GM12801 (cell line): Measurements from ENCODE around the gene ARPC5L.

ENCODE experiments used
- CTCF ChIP-seq: IDR thresholded peaks from one replicate; pipeline ENCODE4 v1.5.1; 2011; ENCODE audit warnings: control low read depth; ENCODE audit not compliant: insufficient read length; ENCODE audit errors: extremely low read depth

Gene ARPC5L

DNA sequence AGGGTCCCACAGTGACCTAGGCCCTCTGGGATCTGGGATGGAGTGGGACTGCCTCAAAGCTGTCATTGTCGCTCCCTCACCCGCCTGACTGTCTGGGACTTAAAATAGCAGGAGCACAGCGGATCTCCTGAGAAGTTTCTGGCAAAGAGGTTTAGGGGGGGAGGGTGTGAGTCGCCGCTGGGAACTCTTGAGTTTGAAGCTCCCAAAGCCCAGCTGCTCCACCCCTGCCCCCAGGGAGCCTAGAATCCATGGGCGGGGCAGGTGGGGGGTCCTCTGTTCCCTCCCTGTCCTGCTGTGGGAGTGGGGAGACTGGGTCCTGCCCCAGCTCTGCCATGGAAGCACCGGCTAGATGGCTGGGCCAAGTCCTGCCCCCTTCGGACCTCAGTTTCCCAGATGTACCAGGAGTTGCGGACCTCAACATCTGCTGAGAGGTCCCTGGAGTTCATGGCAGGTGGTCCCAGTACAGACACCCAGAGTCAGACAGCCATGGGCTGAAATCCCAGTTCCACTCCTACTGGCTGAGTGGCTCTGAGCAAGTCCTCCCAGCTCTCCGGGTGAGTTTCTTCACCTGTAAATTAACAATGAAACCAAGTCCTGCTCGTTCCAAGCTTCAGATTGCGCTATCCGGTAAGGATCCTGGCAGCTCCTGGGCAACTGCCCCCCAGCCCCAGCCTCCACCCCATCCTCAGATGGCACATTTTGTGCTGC lies 9.7 kb upstream of the ARPC5L start:
- no peak for TF ChIP-seq CTCF

- no peak for TF ChIP-seq CTCF
Measured at GRCh38 chr9:124852829-124853531, 8.9 kb upstream of the ARPC5L start, which contains the start of gene WDR38. WDR38 (plus strand) TSS chr9:124853460; CDS start chr9:124853532, 72 bp downstream.

DNA sequence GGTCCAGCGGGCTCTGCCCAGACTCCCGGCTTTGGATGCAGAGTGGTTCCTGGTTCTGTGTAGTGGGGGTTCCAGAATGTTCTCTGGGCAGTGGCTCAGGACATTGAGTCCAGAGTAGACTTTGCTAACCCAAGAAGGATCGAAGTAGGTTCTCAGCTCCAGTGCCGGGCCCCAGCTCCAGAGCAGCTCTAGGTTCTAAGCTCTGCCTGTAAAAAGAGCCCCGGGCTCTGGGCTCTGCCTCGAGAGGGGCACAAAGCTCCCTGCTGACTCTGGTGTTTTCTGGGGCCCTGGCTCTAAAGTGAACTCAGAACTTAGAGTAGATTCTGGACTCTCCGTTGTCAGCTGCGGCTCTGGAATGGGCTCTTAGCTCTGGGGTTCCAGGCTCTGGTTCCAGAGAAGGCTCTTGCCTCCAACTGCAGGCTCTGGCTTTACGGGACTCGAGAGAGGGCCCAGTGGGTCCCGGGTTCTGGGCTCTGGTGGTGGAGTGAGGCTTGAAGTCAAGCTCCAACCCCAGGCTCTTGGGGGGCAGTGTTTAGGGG lies 8.3 kb upstream of the ARPC5L start:
- TF ChIP-seq CTCF = no peak

DNA sequence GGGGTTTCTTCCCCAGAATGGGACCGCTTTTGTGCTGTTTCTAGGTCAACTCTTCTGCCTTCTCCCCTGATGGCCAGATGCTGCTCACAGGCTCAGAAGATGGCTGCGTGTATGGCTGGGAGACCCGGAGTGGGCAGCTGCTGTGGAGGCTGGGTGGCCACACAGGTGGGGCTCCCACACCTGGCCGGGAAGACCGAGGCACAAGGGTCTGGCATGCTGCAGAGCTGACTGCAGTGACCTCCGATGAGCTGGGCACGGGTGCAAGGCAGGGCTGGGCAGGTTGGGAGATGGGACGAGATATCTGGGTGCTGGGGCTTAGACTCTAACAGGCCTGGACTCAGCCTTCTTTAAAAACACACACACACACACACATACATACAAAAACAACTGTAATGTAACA lies 7.8 kb upstream of the ARPC5L start:
- no peak for TF ChIP-seq CTCF

- TF ChIP-seq CTCF = no peak
Measured at GRCh38 chr9:124854822-124855221, 7.1 kb upstream of the ARPC5L start.

- no peak for TF ChIP-seq CTCF
Measured at GRCh38 chr9:124855566-124855943, 6.4 kb upstream of the ARPC5L start.

GRCh38 chr9:124855944-124856765 lies 5.8 kb upstream of the ARPC5L start:
- TF ChIP-seq CTCF = no peak
